ENCODE measurements around the gene SLC25A6.
"Not testable (repeated sequence)": the region's sequence is repeated elsewhere in the genome, so short reads cannot be mapped to it uniquely, and the experiment has no call there.

The SLC25A6 gene

DNA sequence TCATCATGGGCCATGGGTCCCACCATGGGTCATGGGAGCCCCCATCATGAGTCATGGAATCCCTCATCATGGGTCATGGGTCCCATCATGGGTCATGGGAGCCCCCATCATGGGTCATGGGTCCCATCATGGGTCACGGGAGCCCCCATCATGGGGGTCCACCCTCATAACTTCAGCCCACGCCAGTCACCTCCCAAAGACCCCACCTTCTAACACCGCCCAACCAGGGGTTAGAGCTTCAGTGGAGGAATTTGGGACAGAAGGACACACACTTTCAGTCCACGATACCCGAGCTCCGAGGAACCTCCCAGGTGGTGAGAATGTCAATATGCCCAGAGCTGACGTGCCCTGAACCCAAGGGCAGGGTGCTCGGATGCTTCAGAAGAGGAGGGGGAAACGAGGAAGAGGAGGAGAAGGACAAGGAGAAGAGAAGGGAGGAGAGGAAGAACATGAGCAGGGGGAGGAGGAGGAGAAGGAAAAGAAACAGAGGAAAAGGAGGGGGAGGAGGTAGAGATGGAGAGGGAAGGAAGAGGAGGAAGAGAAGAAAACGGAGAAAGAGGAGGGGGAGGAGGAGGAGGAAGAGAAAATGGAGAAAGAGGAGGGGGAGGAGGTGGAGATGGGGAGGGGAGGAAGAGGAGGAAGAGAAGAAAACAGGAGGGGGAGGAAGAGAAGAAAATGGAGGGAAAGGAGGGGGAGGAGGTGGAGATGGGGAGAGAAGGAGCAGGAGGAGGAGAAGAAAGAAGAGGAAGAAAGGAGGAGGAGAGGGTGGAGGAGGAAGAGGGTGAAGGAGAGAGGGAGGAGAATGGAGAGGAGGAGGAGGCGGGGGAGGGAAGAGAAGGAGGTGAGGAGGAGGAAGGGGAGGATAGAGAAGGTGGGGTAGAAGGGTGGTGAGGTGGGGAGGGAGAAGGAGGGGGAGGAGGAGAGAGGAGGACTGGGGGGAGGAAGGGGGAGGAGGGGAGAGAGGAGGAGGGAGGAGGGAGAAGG, 37.6 kb downstream of the SLC25A6 start:
- Histone ChIP-seq H3K36me3 (ENCODE audit: control insufficient read depth, insufficient read depth, low read length) (no peaks in the 10 kb centered on the region), H3K9ac (ENCODE audit: low read length) (no peak overlapping the region), H3K4me1 (ENCODE audit: control insufficient read depth, insufficient read depth, low read length) (no peaks in the 10 kb centered on the region), H3K9me3 (ENCODE audit: control insufficient read depth, low read length) (no peaks in the 10 kb centered on the region), H3K27me3 (ENCODE audit: control insufficient read depth, insufficient read depth, low read length) (no peaks in the 10 kb centered on the region), H3K4me3 (ENCODE audit: low read length) (no peak overlapping the region)

DNA sequence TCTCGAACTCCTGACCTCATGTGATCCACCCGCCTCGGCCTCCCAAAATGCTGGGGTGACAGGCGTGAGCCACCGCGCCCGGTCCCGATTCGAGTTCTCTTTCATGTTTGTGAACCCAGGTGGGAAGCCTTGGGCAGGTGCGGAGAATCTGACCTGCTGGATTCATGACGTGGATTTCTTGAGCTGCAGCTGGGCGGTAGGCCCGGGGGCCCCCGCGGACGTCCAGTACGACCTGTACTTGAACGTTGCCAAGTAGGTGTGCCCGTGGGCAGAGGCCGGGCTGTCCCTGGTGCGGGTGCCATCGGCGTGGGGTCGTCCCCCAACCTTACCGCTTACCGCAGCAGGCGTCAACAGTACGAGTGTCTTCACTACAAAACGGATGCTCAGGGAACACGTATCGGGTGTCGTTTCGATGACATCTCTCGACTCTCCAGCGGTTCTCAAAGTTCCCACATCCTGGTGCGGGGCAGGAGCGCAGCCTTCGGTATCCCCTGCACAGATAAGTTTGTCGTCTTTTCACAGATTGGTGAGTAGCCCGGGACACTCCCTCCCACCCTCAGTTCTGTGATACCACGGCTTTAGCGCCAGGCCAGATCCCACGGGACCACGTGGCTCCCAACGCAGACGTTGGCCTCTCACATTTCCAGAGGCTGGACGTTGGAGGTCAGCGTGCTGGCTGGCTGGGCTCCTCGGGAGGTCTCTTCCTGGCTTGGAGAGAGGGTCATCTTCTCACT, 39.8 kb downstream of the SLC25A6 start:
- Histone ChIP-seq H3K27me3 (ENCODE audit: control insufficient read depth, insufficient read depth, low read length) (no peaks in the 10 kb centered on the region), H3K36me3 (ENCODE audit: control insufficient read depth, insufficient read depth, low read length) (no peaks in the 10 kb centered on the region), H3K9ac (ENCODE audit: low read length) (no peak overlapping the region), H3K4me3 (ENCODE audit: low read length) (no peak overlapping the region), H3K4me1 (ENCODE audit: control insufficient read depth, insufficient read depth, low read length) (no peaks in the 10 kb centered on the region), H3K9me3 (ENCODE audit: control insufficient read depth, low read length) (no peaks in the 10 kb centered on the region)

GRCh38 chrX:1349606-1350005, 42.3 kb downstream of the SLC25A6 start:
- H3K4me3 ChIP-seq (ENCODE audit: low read length); H3K9ac ChIP-seq (ENCODE audit: low read length); H3K27me3 ChIP-seq (ENCODE audit: control insufficient read depth, insufficient read depth, low read length); H3K9me3 ChIP-seq (ENCODE audit: control insufficient read depth, low read length); H3K4me1 ChIP-seq (ENCODE audit: control insufficient read depth, insufficient read depth, low read length); H3K36me3 ChIP-seq (ENCODE audit: control insufficient read depth, insufficient read depth, low read length): not testable (repeated sequence)

- Histone ChIP-seq H3K4me1 (ENCODE audit: control insufficient read depth, insufficient read depth, low read length) (no peaks in the 10 kb centered on the region), H3K9ac (ENCODE audit: low read length) (no peak overlapping the region), H3K27me3 (ENCODE audit: control insufficient read depth, insufficient read depth, low read length) (no peaks in the 10 kb centered on the region), H3K9me3 (ENCODE audit: control insufficient read depth, low read length) (no peaks in the 10 kb centered on the region), H3K36me3 (ENCODE audit: control insufficient read depth, insufficient read depth, low read length) (no peaks in the 10 kb centered on the region), H3K4me3 (ENCODE audit: low read length) (no peak overlapping the region)
Observed at GRCh38 chrX:1341545-1342184, 50.2 kb downstream of the SLC25A6 start.

- Histone ChIP-seq H3K4me3 (ENCODE audit: low read length) (peak overlapping the region; percentile 7), H3K4me1 (ENCODE audit: control insufficient read depth, insufficient read depth, low read length) (no peaks in the 10 kb centered on the region), H3K36me3 (ENCODE audit: control insufficient read depth, insufficient read depth, low read length) (no peaks in the 10 kb centered on the region), H3K9ac (ENCODE audit: low read length) (peak overlapping the region; percentile 56), H3K9me3 (ENCODE audit: control insufficient read depth, low read length) (no peaks in the 10 kb centered on the region), H3K27me3 (ENCODE audit: control insufficient read depth, insufficient read depth, low read length) (no peaks in the 10 kb centered on the region)
Observed at GRCh38 chrX:1336948-1337779, 54.7 kb downstream of the SLC25A6 start.

GRCh38 chrX:1336331-1336943, 55.5 kb downstream of the SLC25A6 start, which contains the start of gene IL3RA:
TSS of gene IL3RA (plus strand) at chrX:1336785. CDS start at chrX:1341766, 4,981 bp downstream.
- no peaks in the 10 kb centered on the region for H3K9me3 ChIP-seq (ENCODE audit: control insufficient read depth, low read length)
- peak within 1 kb of the TSS; percentile 56 for H3K9ac ChIP-seq (ENCODE audit: low read length)
- peak within 1 kb of the TSS; percentile 7 for H3K4me3 ChIP-seq (ENCODE audit: low read length)
- no peaks in the 10 kb centered on the region for H3K36me3 ChIP-seq (ENCODE audit: control insufficient read depth, insufficient read depth, low read length)
- no peaks in the 10 kb centered on the region for H3K27me3 ChIP-seq (ENCODE audit: control insufficient read depth, insufficient read depth, low read length)
- no peaks in the 10 kb centered on the region for H3K4me1 ChIP-seq (ENCODE audit: control insufficient read depth, insufficient read depth, low read length)
